Transverse colon (tissue), 4 donors: ENCODE data around the gene SOBP. TPM values are rescaled to one million over a fixed set of nuclear protein-coding genes. Genes with fewer than 3 reads are reported as not detected.

ENCODE experiments used
- DNase-seq: peaks from one replicate; pipeline ENCODE4 v3.0.0-alpha.2; 2019
- H3K27ac ChIP-seq, 4 donors: fragments of 200-600 bp; sonication (generic); 2 replicates each; pipeline ENCODE4 v1.5.1; 2016 to 2018; ENCODE audit warnings: inconsistent platforms in 4 of 4
- H3K27me3 ChIP-seq: fragments of 200-600 bp; sonication (generic); 2 replicates; pipeline ENCODE4 v1.5.1; 2017; ENCODE audit warnings: inconsistent platforms
- H3K36me3 ChIP-seq, 4 donors: fragments of 200-600 bp; sonication (generic); 2 replicates each; pipeline ENCODE4 v1.5.1; 2017 to 2019; ENCODE audit warnings: inconsistent platforms in 4 of 4
- H3K4me1 ChIP-seq, 4 donors: fragments of 200-600 bp; sonication (generic); 2 replicates each; pipeline ENCODE4 v1.5.1; 2017 to 2020; ENCODE audit warnings: inconsistent platforms in 4 of 4
- H3K4me3 ChIP-seq, 4 donors: fragments of 200-600 bp; sonication (generic); 1 replicate in 1 of 4; 2 replicates in 3 of 4; pipeline versions ENCODE4 v1.5.1 to v1.6.1; 2017 to 2019; ENCODE audit warnings: inconsistent platforms in 4 of 4
- H3K9me3 ChIP-seq, 2 donors: fragments of 200-600 bp; sonication (generic); 2 replicates each; pipeline ENCODE4 v1.5.1; 2017 to 2019; ENCODE audit warnings: inconsistent platforms in 2 of 2
- EP300 ChIP-seq: sonication (generic); formaldehyde crosslinking; IDR thresholded peaks from one replicate; pipeline ENCODE4 v1.6.1; 2017; ENCODE audit warnings: antibody characterized with exemption, low read depth
- POLR2A ChIP-seq: fragments of 450-650 bp; IDR thresholded peaks from one replicate; pipeline ENCODE4 v1.6.1; 2016; ENCODE audit warnings: antibody characterized with exemption, mild to moderate bottlenecking, moderate library complexity
- POLR2AphosphoS5 ChIP-seq, 3 donors: sonication (generic); formaldehyde crosslinking; IDR thresholded peaks; one replicate each; pipeline ENCODE4 v1.6.1; 2016; ENCODE audit warnings: antibody characterized with exemption in 3 of 3
- WGBS, 2 donors: methylation state at CpG; one replicate each; pipeline ENCODE4 v1.1.5; 2018; ENCODE audit warnings: low coverage in 1 of 2; 5-methylcytosine and 5-hydroxymethylcytosine counted together
- in situ Hi-C, 4 donors: fragments of 200-750 bp; cut with MboI; loops; one replicate each; pipeline versions ENCODE4 v1.15.0 to v1.15.1; 2017; ENCODE audit warnings: low sequenced_read_pairs in 3 of 4, low pct_ligation_motif_present in 1 of 4, low pct_unique_long_range_greater_than_20kb in 1 of 4
- intact Hi-C: fragments of 100-400 bp; cut with DNase I; formaldehyde crosslinking; loops from one replicate; pipeline ENCODE4 v1.15.1; 2023; ENCODE audit warnings: low total_unique reads
- total RNA-seq, 4 donors: library from RNA; depleted of rRNA; stranded (reverse); fragments of >200 nt; gene quantifications; one replicate each; pipeline ENCODE4 v1.1.0, GENCODE V29; 2016
- TF ChIP-seq, protein P1 (sequence below), 5 experiments: fragments of 200-600 bp in 3 of 5; fragments of 450-650 bp in 2 of 5; sonication (generic) in 3 of 5; IDR thresholded peaks; 1 replicate in 2 of 5; 2 replicates in 3 of 5; pipeline ENCODE4 v1.5.1; 2016 to 2017; ENCODE audit warnings: antibody characterized with exemption in 5 of 5, inconsistent platforms in 3 of 5, mild to moderate bottlenecking in 2 of 5, moderate library complexity in 1 of 5

Gene SOBP
- total RNA-seq, 4 donors from 2014 or later = 2.6 to 15.9 (median 4.6) TPM

DNA sequence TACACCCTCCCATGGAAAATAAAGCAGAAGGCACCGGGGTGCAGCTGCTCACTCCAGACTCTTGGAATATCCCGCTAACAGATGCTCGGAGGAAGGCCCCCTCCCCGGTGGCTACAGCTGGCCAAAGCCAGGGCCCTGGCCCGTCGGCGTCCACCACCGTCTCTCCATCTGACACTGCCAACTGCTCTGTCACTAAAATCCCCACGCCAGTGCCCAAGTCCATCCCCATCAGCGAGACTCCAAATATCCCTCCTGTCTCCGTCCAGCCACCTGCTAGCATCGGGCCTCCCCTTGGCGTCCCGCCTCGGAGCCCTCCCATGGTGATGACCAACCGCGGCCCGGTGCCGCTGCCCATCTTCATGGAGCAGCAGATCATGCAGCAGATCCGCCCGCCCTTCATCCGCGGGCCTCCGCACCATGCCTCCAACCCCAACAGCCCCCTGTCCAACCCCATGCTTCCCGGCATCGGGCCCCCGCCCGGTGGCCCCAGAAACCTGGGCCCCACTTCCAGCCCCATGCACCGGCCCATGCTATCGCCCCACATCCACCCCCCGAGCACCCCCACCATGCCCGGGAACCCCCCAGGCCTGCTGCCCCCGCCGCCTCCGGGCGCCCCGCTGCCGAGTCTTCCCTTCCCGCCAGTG lies 143.9 kb downstream of the SOBP start:
- no peak for DNase-seq
- TF ChIP-seq, protein P1, sequence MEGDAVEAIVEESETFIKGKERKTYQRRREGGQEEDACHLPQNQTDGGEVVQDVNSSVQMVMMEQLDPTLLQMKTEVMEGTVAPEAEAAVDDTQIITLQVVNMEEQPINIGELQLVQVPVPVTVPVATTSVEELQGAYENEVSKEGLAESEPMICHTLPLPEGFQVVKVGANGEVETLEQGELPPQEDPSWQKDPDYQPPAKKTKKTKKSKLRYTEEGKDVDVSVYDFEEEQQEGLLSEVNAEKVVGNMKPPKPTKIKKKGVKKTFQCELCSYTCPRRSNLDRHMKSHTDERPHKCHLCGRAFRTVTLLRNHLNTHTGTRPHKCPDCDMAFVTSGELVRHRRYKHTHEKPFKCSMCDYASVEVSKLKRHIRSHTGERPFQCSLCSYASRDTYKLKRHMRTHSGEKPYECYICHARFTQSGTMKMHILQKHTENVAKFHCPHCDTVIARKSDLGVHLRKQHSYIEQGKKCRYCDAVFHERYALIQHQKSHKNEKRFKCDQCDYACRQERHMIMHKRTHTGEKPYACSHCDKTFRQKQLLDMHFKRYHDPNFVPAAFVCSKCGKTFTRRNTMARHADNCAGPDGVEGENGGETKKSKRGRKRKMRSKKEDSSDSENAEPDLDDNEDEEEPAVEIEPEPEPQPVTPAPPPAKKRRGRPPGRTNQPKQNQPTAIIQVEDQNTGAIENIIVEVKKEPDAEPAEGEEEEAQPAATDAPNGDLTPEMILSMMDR (IDR thresholded peaks at IDR 0.05) = no peak
- no peak for TF ChIP-seq POLR2A
- no peak for TF ChIP-seq EP300
- TF ChIP-seq POLR2AphosphoS5 (IDR thresholded peaks at IDR 0.05) = no peak
- no peaks in the 10 kb centered on the region for H3K36me3 ChIP-seq
- no peak overlapping the region for H3K4me3 ChIP-seq
- no peaks in the 10 kb centered on the region for H3K9me3 ChIP-seq
- in situ Hi-C loops (no loop called here), intact Hi-C loops (loop anchor here (10.0 kb wide), 1 partner anchor 149 kb away; no protein-coding TSS in a partner anchor)
- H3K27me3 ChIP-seq = peaks cover 30% of the 10 kb centered on the region
- WGBS, 2 donors = 79% methylated on average over 31 of the region's 39 CpGs; no CpG with 5 or more reads in 1 of the 2 donors
- H3K4me1 ChIP-seq = peaks cover 0 to 3% (median 0%) of the 10 kb centered on the region in 4 donors
- H3K27ac ChIP-seq = no peak overlapping the region

DNA sequence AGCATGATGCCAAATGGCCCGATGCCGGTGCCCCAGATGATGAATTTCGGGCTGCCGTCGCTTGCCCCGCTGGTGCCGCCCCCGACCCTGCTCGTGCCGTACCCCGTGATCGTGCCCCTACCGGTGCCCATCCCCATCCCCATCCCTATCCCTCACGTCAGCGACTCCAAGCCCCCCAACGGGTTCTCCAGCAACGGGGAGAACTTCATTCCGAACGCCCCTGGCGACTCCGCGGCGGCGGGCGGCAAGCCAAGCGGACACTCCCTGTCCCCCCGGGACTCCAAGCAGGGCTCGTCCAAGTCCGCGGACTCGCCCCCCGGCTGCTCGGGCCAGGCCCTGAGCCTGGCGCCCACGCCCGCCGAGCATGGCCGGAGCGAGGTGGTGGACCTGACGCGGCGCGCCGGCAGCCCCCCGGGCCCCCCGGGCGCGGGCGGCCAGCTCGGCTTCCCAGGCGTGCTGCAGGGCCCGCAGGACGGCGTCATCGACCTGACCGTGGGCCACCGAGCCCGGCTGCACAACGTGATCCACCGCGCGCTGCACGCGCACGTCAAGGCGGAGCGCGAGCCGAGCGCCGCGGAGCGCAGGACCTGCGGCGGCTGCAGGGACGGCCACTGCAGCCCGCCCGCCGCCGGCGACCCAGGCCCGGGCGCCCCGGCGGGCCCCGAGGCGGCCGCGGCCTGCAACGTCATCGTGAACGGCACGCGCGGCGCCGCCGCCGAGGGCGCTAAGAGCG lies 144.6 kb downstream of the SOBP start:
- WGBS, 2 donors = 40% methylated on average over 60 of the region's 101 CpGs; no CpG with 5 or more reads in 1 of the 2 donors
- Histone ChIP-seq H3K27ac (no peak overlapping the region), H3K36me3 (no peaks in the 10 kb centered on the region), H3K4me3 (peak overlapping the region in 1 of 4 donors; percentile 27), H3K4me1 (no peaks in the 10 kb centered on the region), H3K9me3 (no peaks in the 10 kb centered on the region), H3K27me3 (peaks cover 30% of the 10 kb centered on the region)
- TF ChIP-seq EP300 (no peak), POLR2A (no peak), POLR2AphosphoS5 (IDR thresholded peaks at IDR 0.05) (no peak)
- TF ChIP-seq, protein P1 (IDR thresholded peaks at IDR 0.05) = no peak
- in situ Hi-C loops = no loop called here
- DNase-seq = no peak
- intact Hi-C loops = loop anchor here (10.0 kb wide), 1 partner anchor 150 kb away; no protein-coding TSS in a partner anchor

DNA sequence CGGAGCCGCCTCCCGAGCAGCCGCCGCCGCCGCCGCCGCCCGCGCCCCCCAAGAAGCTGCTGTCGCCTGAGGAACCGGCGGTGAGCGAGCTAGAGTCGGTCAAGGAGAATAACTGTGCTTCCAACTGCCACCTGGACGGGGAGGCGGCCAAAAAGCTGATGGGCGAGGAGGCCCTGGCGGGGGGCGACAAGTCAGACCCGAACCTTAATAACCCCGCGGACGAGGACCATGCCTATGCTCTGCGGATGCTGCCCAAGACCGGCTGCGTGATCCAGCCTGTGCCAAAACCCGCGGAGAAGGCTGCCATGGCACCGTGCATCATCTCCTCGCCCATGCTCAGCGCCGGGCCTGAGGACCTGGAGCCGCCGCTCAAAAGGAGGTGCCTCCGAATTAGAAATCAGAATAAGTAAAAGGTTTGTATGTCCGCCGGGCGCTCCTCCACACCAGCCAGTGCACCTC lies 145.2 kb downstream of the SOBP start:
- no peaks in the 10 kb centered on the region for H3K4me1 ChIP-seq
- peaks cover 30% of the 10 kb centered on the region for H3K27me3 ChIP-seq
- DNase-seq = no peak
- in situ Hi-C loops = no loop called here
- no peaks in the 10 kb centered on the region for H3K9me3 ChIP-seq
- WGBS, 2 donors = 82% methylated on average over 27 of the region's 40 CpGs; no CpG with 5 or more reads in 1 of the 2 donors
- no peak overlapping the region for H3K4me3 ChIP-seq
- TF ChIP-seq, protein P1 (IDR thresholded peaks at IDR 0.05) = no peak
- TF ChIP-seq EP300 (no peak), POLR2AphosphoS5 (IDR thresholded peaks at IDR 0.05) (no peak), POLR2A (no peak)
- H3K36me3 ChIP-seq = no peaks in the 10 kb centered on the region
- H3K27ac ChIP-seq = no peak overlapping the region
- intact Hi-C loops = loop anchor here (10.0 kb wide), 1 partner anchor 150 kb away; no protein-coding TSS in a partner anchor

DNA sequence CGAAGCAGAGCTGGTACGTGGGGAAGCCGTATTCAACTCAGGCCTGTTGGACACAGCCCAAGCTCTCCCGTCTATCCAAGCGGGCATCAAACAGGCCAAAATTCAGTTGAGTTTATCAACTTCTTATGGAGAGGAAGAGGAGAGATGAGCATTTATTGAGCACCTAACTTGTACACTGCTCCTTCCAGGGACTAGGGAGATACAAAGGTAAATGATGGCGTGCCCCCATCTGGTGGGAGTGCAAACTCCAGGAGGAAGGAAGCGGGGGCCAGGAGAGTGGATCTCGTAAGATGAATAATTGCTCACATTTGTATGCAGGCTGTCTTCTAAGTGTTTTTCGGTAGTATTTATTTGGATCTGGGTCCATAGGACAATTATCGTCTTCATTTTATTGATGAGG lies 146.6 kb downstream of the SOBP start:
- WGBS, 2 donors = 94 to 96% methylated on average over 8 to 10 of the region's 10 CpGs
- peaks cover 30% of the 10 kb centered on the region for H3K27me3 ChIP-seq
- H3K9me3 ChIP-seq = no peaks in the 10 kb centered on the region
- no peak overlapping the region for H3K27ac ChIP-seq
- DNase-seq = no peak
- TF ChIP-seq EP300 = no peak
- TF ChIP-seq, protein P1 (IDR thresholded peaks at IDR 0.05) = no peak
- TF ChIP-seq POLR2AphosphoS5 (IDR thresholded peaks at IDR 0.05) = no peak
- TF ChIP-seq POLR2A = no peak
- H3K4me3 ChIP-seq = no peak overlapping the region
- in situ Hi-C loops = no loop called here
- no peaks in the 10 kb centered on the region for H3K36me3 ChIP-seq
- H3K4me1 ChIP-seq = no peaks in the 10 kb centered on the region
- intact Hi-C loops = loop anchor here (10.0 kb wide), 1 partner anchor 152 kb away; no protein-coding TSS in a partner anchor
